ENCODE results near the gene NXPE1.

DNA sequence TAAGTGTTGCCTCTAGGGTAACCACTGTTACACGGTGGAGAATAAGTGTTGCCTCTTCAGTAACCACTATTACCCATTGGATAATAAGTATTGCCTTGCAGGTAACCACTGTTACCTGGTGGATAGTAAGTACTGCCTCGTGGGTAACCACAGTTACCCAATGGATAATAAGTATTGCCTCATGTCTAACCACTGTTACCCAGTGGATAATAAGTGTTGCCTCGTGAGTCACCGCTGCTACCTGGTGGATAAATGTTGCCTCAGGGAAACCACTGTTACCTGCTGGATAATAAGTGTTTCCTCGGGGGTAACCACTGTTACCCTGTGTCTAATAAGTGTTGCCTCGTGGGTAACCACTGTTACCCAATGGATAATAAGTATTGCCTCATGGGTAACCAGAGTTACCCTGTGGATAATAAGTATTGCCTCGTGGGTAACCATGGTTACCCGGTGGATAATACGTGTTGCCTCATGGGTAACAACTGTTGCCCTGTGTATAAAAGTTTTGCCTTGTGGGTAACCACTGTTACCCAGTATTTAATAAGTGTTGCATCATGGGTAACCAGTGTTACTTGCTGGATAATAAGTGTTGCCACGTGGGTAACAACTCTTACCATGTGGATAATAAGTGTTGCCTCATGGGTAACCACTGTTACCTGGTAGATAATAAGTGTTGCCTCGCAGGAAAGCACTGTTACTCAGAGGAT, 48.2 kb upstream of the NXPE1 start:
- TF ChIP-seq, protein P1, sequence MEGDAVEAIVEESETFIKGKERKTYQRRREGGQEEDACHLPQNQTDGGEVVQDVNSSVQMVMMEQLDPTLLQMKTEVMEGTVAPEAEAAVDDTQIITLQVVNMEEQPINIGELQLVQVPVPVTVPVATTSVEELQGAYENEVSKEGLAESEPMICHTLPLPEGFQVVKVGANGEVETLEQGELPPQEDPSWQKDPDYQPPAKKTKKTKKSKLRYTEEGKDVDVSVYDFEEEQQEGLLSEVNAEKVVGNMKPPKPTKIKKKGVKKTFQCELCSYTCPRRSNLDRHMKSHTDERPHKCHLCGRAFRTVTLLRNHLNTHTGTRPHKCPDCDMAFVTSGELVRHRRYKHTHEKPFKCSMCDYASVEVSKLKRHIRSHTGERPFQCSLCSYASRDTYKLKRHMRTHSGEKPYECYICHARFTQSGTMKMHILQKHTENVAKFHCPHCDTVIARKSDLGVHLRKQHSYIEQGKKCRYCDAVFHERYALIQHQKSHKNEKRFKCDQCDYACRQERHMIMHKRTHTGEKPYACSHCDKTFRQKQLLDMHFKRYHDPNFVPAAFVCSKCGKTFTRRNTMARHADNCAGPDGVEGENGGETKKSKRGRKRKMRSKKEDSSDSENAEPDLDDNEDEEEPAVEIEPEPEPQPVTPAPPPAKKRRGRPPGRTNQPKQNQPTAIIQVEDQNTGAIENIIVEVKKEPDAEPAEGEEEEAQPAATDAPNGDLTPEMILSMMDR (conservative IDR thresholded peaks at IDR 0.05 in 1 of 2, IDR thresholded peaks at IDR 0.05 in 1 of 2; ENCODE audit: extremely low read depth in 1 of 2, insufficient read depth in 1 of 2, low read depth in 1 of 2, low read length in 2 of 2), result no peak
- no peak for TF ChIP-seq EZH2 (IDR thresholded peaks at IDR 0.05; ENCODE audit: borderline replicate concordance, low read length)

Data from mammary epithelial cell (primary cell).